HEK293 (cell line): ENCODE measurements around the gene DIS3L.

Source experiments
- CTCF ChIA-PET: fragments of 350-600 bp; formaldehyde crosslinking; extraction: SDS; loops from one replicate; lab custom pipeline; 2021; ENCODE audit warnings: antibody characterized with exemption; lab: Yijun Ruan, JAX
- POLR2A ChIA-PET: fragments of 300-600 bp; formaldehyde crosslinking; extraction: SDS; loops from one replicate; lab custom pipeline; 2020; ENCODE audit warnings: antibody characterized with exemption, inconsistent platforms; lab: Yijun Ruan, JAX
- H3K27ac ChIP-seq: fragments of 200-500 bp; sonication (Bioruptor generic); 2 replicates; pipeline ENCODE4 v1.5.1; 2014; ENCODE audit warnings: low read depth, low read length, control low read depth, inconsistent platforms; ENCODE audit errors: extremely low read depth
- H3K36me3 ChIP-seq, 2 experiments: fragments of 200-500 bp in 1 of 2; sonication (Bioruptor generic) in 1 of 2; 1 replicate in 1 of 2; 2 replicates in 1 of 2; pipeline ENCODE4 v1.5.1; 2014 to 2017; ENCODE audit warnings: inconsistent platforms in 2 of 2, low read length in 2 of 2; ENCODE audit not compliant: control insufficient read depth in 2 of 2, insufficient read depth in 1 of 2
- H3K4me1 ChIP-seq: fragments of 200-500 bp; sonication (Bioruptor generic); 2 replicates; pipeline ENCODE4 v1.5.1; 2014; ENCODE audit warnings: mild to moderate bottlenecking, low read length, inconsistent platforms; ENCODE audit not compliant: control insufficient read depth, insufficient read depth
- H3K4me3 ChIP-seq: 2 replicates; pipeline ENCODE4 v1.5.1; 2011; ENCODE audit warnings: low read depth, mild to moderate bottlenecking, control low read depth, low read length, moderate library complexity
- H3K9me3 ChIP-seq: fragments of 200-500 bp; sonication (Bioruptor generic); 2 replicates; pipeline ENCODE4 v1.5.1; 2014; ENCODE audit warnings: low read depth, low read length, inconsistent platforms; ENCODE audit not compliant: control insufficient read depth, insufficient read depth
- EGR2 ChIP-seq: fragments of 450-650 bp; formaldehyde crosslinking; IDR thresholded peaks from 2 replicates; pipeline ENCODE4 v1.5.1; 2016; ENCODE audit warnings: low read depth, missing biosample characterization, missing genetic modification characterization
- KLF7 ChIP-seq: fragments of 450-650 bp; formaldehyde crosslinking; IDR thresholded peaks from 2 replicates; pipeline ENCODE4 v1.5.1; 2016; ENCODE audit warnings: missing biosample characterization, missing genetic modification characterization, borderline replicate concordance
- KLF9 ChIP-seq: fragments of 450-650 bp; formaldehyde crosslinking; IDR thresholded peaks from 2 replicates; pipeline ENCODE4 v1.5.1; 2016; ENCODE audit warnings: missing biosample characterization, missing genetic modification characterization, low read depth
- PBX3 ChIP-seq: sonication (generic); formaldehyde crosslinking; IDR thresholded peaks from 2 replicates; pipeline ENCODE4 v1.8.1; 2022; ENCODE audit warnings: mild to moderate bottlenecking, moderate library complexity, missing genetic modification reagents
- PRDM6 ChIP-seq: fragments of 450-650 bp; formaldehyde crosslinking; IDR thresholded peaks from 2 replicates; pipeline ENCODE4 v1.5.1; 2017; ENCODE audit warnings: missing biosample characterization, missing genetic modification characterization
- SP7 ChIP-seq: fragments of 450-650 bp; formaldehyde crosslinking; IDR thresholded peaks from 2 replicates; pipeline ENCODE4 v1.5.1; 2016; ENCODE audit warnings: missing biosample characterization, missing genetic modification characterization
- TSHZ1 ChIP-seq: fragments of 450-650 bp; formaldehyde crosslinking; IDR thresholded peaks from 2 replicates; pipeline ENCODE4 v1.5.1; 2016; ENCODE audit warnings: missing biosample characterization, missing genetic modification characterization, borderline replicate concordance
- ZBTB11 ChIP-seq: fragments of 450-650 bp; formaldehyde crosslinking; conservative IDR thresholded peaks from 2 replicates; pipeline ENCODE4 v1.5.1; 2016; ENCODE audit warnings: low read depth, missing biosample characterization, missing genetic modification characterization
- ZEB2 ChIP-seq: fragments of 450-650 bp; formaldehyde crosslinking; IDR thresholded peaks from 2 replicates; pipeline ENCODE4 v1.5.1; 2016; ENCODE audit warnings: missing biosample characterization, missing genetic modification characterization
- ZNF18 ChIP-seq: fragments of 450-650 bp; formaldehyde crosslinking; IDR thresholded peaks from 2 replicates; pipeline ENCODE4 v1.5.1; 2016; ENCODE audit warnings: missing biosample characterization, missing genetic modification characterization
- ZNF302 ChIP-seq: fragments of 450-650 bp; formaldehyde crosslinking; IDR thresholded peaks from 2 replicates; pipeline ENCODE4 v1.5.1; 2016; ENCODE audit warnings: missing biosample characterization, missing genetic modification characterization, low read depth
- ZNF362 ChIP-seq: fragments of 450-650 bp; formaldehyde crosslinking; IDR thresholded peaks from 2 replicates; pipeline ENCODE4 v1.5.1; 2016; ENCODE audit warnings: missing biosample characterization, missing genetic modification characterization
- ZNF626 ChIP-seq: fragments of 450-650 bp; sonication (Bioruptor Pico); formaldehyde crosslinking; IDR thresholded peaks from 2 replicates; pipeline ENCODE4 v1.5.1; 2018; ENCODE audit warnings: missing biosample characterization, missing genetic modification characterization, inconsistent platforms
- ZNF629 ChIP-seq: fragments of 450-650 bp; formaldehyde crosslinking; IDR thresholded peaks from 2 replicates; pipeline ENCODE4 v1.5.1; 2017; ENCODE audit warnings: missing biosample characterization, missing genetic modification characterization
- ZSCAN4 ChIP-seq: fragments of 450-650 bp; formaldehyde crosslinking; IDR thresholded peaks from 2 replicates; pipeline ENCODE4 v1.5.1; 2017; ENCODE audit warnings: missing biosample characterization, missing genetic modification characterization

The DIS3L gene

GRCh38 chr15:66356359-66357236 lies 63.2 kb downstream of the DIS3L start, which contains the start of gene TIPIN (continued):
- TF ChIP-seq ZNF18: peak; percentile 55
- TF ChIP-seq TSHZ1 (tag by site-specific recombination): peak; percentile 57; the same call in 1 of the 2 replicates
- TF ChIP-seq ZSCAN4: peak; percentile 50; the same call in 1 of the 2 replicates

GRCh38 chr15:66359740-66360139 lies 66.4 kb downstream of the DIS3L start:
- H3K4me3 ChIP-seq: no peak overlapping the region
- H3K27ac ChIP-seq: no peak overlapping the region
- H3K9me3 ChIP-seq: no peaks in the 10 kb centered on the region
- POLR2A ChIA-PET: no interaction called here
- CTCF ChIA-PET: interaction anchor here (0.7 kb wide), 2 partner anchors 138 to 339 kb away, joined by 3 read pairs; no protein-coding TSS in a partner anchor
- TF ChIP-seq ZEB2 (tag by site-specific recombination): 0 out of 2 replicates have a peak, but pooled peaks have one; percentile 15
- no peak for TF ChIP-seq PBX3 (CRISPR knock-in tag)
- TF ChIP-seq ZBTB11: no peak
- 0 out of 2 replicates have a peak, but pooled peaks have one; percentile 12 for TF ChIP-seq ZNF629 (tag by site-specific recombination)
- TF ChIP-seq ZNF362 (tag by site-specific recombination): peak; percentile 26; the same call in 1 of the 2 replicates
- TF ChIP-seq PRDM6 (tag by site-specific recombination): 0 out of 2 replicates have a peak, but pooled peaks have one; percentile 27
- TF ChIP-seq ZNF302: no peak
- no peak for TF ChIP-seq KLF9 (tag by site-specific recombination)
- no peak for TF ChIP-seq KLF7
- peak; percentile 60 for TF ChIP-seq SP7 (tag by site-specific recombination)
- TF ChIP-seq ZNF626 (tag by site-specific recombination): no peak
- no peak for TF ChIP-seq EGR2 (tag by site-specific recombination)
- no peaks in the 10 kb centered on the region for H3K36me3 ChIP-seq
- peaks cover 5% of the 10 kb centered on the region; the same call in 1 of the 2 replicates for H3K4me1 ChIP-seq
